ENCODE results near the gene OTOR. TPM values are rescaled to one million over a fixed set of nuclear protein-coding genes. Genes with fewer than 3 reads are reported as not detected.

The OTOR gene
- not detected for total RNA-seq
- long read RNA-seq, result 0 reads

DNA sequence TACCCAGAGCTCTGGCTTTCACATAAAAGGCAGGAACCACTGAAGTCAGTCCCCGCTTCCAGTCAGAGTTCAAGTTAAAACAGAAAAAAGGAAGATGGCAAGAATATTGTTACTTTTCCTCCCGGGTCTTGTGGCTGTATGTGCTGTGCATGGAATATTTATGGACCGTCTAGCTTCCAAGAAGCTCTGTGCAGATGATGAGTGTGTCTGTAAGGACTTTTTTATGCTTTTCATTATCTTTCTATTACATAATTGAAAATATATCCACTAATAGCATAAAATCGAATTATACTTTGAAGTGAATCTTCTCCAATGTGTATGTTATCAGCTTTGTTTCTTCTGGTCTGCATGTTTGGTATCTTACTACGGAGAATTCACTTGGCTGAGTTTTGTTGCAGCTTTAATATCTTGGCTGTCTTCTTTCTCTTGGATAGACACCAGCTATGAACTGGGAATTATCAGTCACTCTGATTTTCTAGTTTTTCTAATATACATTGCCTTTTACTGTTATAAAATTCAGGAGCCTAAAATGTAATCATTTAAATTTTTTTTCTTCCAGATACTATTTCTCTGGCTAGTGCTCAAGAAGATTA lies at the start of gene OTOR:
TSS of gene OTOR (plus strand) at position 51 of the 593 bp plus-strand sequence. CDS start at position 95, 44 bp downstream.
- DNase-seq (no peak), ATAC-seq (no peak)
- intact Hi-C loops (cut with micrococcal nuclease), result no loop called here

DNA sequence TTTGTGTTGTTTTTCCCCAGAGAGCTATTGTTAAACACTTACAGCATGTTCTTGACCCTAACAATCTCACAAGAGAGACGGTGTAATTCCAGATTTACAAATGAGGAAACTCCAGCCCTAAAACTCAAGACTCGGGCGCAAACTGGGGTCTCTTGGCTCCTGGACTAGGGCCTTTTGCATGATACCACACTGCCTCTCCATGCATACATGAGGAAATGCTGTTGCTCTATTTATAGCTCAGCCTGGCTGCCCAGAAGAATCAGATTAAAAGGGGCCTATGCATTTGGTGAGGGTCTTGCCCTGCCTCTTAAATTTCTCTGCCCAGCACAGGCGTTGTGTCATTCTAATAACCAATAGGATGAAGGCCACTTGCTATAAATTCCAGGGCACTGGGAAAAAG lies 48.9 kb upstream of the OTOR start:
- intact Hi-C loops (cut with micrococcal nuclease), result no loop called here
- no peak for ATAC-seq
- DNase-seq, result no peak

DNA sequence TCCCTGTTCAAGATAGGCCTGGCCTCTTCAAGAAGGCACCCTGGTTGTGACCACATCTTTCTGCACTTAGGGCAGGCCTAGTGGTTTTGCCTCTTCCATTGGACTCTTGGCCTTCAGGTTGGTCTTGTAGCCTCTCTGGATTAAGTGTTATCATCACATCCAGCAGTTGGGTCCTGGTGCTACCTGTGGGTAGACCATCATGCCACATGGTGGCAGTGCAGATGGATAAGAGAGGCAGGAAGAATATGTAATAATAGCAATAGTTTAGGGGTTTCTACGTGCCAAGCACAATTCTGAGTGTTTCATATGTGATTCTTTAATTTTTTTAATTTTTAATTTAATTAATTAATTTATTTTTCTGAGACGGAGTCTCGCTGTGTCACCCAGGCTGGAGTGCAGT lies 46.9 kb upstream of the OTOR start:
- ATAC-seq, result no peak
- DNase-seq, result no peak
- intact Hi-C loops (cut with micrococcal nuclease), result no loop called here

GRCh38 chr20:16703570-16703969 lies 44.6 kb upstream of the OTOR start:
- ATAC-seq, result peak; percentile 53
- no peak for DNase-seq
- intact Hi-C loops (cut with micrococcal nuclease), result no loop called here

DNA sequence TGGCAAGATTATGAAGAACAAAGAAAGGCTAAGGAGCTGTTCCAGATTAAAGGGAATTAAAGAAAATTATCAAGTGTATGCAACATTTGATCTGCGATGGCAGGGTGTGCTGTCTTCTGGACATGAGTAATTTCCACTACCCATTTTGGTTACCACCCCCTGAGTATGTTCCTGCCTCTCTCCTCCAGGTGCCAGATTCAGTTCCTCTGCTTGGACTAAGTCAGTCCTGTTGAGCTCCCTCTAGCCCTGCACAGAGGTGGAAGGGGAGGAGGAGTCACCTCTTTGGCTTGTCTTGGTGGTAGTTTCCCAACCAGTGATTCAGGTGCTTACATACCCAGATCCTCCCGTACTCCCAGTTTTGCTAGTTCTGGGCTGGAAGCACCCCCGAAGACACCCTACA lies 40.5 kb upstream of the OTOR start:
- intact Hi-C loops (cut with micrococcal nuclease), result no loop called here
- no peak for ATAC-seq
- no peak for DNase-seq

DNA sequence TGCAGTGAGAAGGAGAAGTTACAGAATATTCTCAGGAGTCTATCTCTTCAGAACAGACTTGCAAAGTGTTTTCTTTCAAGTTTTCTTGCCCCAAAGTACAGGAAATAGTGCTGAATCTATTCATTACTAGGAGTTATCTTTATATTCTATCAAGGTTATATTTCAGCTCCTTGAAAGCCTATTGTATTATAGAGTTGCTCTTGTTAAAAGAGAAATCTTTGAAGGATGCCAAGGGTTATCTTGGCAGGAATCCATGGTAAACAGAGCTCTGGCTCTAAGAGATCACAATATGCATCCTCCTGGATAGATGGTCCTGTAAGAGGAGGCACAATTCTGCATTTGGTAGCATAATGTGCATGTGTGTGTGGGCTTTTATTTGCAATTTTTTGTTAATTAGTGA lies 39.6 kb upstream of the OTOR start:
- DNase-seq (no peak), ATAC-seq (no peak)
- intact Hi-C loops (cut with micrococcal nuclease), result no loop called here

DNA sequence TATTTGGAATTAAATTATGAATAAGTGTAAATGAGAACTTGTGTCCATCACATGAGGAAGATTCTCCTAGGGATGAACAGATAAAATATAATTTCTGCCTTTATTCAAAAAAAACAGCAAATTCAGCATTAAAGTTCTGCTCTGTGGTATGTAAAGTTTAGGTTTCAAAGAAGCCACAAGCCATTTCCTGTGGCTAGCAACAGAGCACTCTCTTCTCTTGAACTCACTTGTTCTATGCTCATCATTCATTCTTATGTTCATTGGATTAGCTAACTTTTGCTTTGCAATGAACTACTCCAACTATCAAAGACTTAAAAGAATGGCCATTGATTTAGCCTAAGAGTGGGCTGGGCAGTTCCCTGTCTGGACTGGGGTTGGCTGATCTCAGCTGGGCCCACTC lies 39.1 kb upstream of the OTOR start:
- ATAC-seq (no peak), DNase-seq (no peak)

GRCh38 chr20:16710781-16711180 lies 37.4 kb upstream of the OTOR start:
- no peak for ATAC-seq
- intact Hi-C loops (cut with micrococcal nuclease), result no loop called here
- no peak for DNase-seq

More for the DNA sequence above, 39.1 kb upstream of the OTOR start:
- intact Hi-C loops (cut with micrococcal nuclease), result no loop called here

- ATAC-seq, result no peak
- DNase-seq, result no peak
- intact Hi-C loops (cut with micrococcal nuclease), result no loop called here
Measured at GRCh38 chr20:16711661-16712258, 36.4 kb upstream of the OTOR start.

DNA sequence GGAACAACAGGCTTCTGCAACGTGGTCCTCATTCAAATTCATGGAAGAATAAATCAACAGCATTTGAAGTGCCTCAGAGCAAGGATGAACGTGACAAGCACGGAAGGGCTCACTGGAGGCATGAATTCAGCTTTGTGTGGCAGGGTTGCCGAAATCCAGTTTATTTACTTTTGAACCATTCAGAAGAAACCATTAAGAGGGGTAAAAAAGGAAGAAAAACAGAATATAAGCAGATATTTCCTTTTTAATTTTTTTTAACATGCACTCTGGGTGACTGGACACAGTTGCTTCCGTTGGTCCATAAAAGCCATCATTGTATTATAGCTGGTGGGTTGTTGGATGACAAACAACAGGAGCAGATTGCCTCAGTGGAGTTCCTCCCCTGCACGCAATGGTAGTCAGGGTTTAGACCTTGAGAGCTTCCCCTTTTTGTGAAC lies 35.6 kb upstream of the OTOR start:
- intact Hi-C loops (cut with micrococcal nuclease), result no loop called here
- DNase-seq (no peak), ATAC-seq (no peak)

DNA sequence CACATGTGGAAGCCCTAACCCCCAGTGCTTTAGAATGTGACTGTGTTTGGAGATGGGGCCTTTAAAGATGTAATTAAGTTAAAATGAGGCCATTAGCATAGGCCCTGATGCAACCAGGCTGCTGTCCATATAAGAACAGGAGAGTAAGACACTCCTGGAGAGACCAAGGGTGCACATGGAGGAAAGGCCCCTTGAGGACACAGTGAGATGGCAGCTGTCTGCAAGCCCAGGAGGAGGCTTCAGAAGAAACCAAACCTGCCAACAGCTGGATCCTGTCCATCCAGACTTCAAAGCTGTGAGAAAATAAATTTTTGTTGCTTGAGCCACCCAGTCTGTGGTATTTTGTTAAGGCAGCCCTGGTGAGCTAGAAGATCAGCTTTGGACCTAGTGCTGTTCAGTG lies 35.1 kb upstream of the OTOR start:
- intact Hi-C loops (cut with micrococcal nuclease), result no loop called here
- no peak for DNase-seq
- no peak for ATAC-seq

DNA sequence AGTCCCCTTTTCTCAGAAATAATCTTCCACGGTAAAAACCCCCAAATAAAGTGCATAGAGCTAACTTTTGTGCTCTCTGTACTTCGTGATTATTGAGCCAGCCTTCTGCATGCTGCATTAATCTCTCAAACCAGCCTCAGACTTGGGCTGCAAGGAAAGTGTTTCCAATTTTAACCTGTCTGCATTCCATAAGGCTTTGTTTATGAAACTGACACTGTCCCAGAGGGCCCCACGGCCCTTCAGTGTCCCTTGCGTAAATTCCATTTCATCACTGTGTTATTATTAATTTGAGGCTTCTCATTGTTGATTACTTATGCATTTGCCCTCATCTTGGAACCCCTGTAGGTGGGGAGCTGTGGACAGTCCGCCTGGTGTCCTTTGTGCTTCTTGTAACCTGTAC lies 33.9 kb upstream of the OTOR start:
- DNase-seq (no peak), ATAC-seq (peak; percentile 80)
- intact Hi-C loops (cut with micrococcal nuclease), result no loop called here

- DNase-seq, result no peak
- ATAC-seq, result no peak
- intact Hi-C loops (cut with micrococcal nuclease), result no loop called here
Measured at GRCh38 chr20:16714751-16715150, 33.4 kb upstream of the OTOR start.

- DNase-seq (no peak), ATAC-seq (no peak)
- intact Hi-C loops (cut with micrococcal nuclease), result no loop called here
Measured at GRCh38 chr20:16719421-16719820, 28.7 kb upstream of the OTOR start.

DNA sequence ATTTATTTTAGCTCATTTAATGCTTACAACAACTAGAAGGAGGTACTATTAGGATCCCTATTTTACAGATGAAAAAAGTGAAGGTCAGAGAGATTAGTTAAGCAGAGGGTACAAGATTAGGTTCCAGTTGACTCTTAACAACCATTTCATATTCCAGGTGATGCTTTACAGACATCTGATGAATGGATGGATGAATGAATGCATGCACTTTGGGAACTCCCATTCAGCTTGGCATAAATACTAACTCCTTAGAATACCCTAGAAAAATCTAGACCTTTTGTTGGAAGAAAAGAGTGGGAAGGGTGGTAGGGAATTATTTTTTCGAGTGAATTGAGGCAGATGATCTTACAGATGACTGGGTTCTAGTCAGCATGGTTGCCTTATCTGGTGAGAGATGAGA lies 19.1 kb upstream of the OTOR start:
- no peak for ATAC-seq
- intact Hi-C loops (cut with micrococcal nuclease), result no loop called here
- no peak for DNase-seq

GRCh38 chr20:16729565-16730460 lies 18.3 kb upstream of the OTOR start, which contains the start of gene SNRPB2:
TSS of gene SNRPB2 (plus strand) at chr20:16730026. CDS start at chr20:16731703, 1,677 bp downstream.
- intact Hi-C loops (cut with micrococcal nuclease), result loop anchor here (10.0 kb wide), 1 partner anchor 155 kb away; the partner anchor contains the start of gene KIF16B
- DNase-seq (peak; percentile 94), ATAC-seq (peak; percentile 100)

DNA sequence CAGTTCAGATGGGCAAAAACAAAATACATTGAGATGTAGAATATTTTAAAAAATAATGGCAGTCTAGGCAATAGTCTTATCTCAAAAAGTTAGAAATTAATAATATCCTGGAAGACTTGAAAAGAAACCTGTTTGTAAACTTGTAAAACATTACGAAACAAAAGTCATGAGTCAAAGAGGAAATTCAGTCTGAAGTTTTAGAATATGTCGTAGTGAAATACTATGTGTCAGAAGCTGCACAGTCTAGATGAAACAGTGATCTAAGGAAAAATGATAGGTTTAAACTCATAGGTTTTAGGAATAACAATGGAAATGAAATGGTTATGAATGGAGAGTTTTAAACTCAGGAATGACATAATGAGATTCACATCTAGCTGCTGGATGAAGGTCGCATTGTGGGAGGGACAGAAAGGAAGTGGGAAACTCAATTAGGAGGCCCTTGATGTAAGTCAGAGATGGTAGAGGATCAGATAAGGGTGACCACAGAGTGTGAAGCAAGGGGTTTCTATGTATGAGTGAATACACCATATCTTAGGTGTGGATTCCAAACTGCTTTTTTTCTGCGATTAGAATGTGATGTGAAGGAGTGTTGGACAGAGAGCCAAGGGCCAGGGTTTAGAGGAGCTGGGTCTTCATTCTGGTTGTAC lies 15.5 kb upstream of the OTOR start:
- intact Hi-C loops (cut with micrococcal nuclease), result loop anchor here (10.0 kb wide), 1 partner anchor 158 kb away; the partner anchor contains the start of gene KIF16B
- no peak for DNase-seq
- no peak for ATAC-seq

GRCh38 chr20:16740365-16741072 lies 7.6 kb upstream of the OTOR start:
- no peak for ATAC-seq
- intact Hi-C loops (cut with micrococcal nuclease), result no loop called here
- no peak for DNase-seq

DNA sequence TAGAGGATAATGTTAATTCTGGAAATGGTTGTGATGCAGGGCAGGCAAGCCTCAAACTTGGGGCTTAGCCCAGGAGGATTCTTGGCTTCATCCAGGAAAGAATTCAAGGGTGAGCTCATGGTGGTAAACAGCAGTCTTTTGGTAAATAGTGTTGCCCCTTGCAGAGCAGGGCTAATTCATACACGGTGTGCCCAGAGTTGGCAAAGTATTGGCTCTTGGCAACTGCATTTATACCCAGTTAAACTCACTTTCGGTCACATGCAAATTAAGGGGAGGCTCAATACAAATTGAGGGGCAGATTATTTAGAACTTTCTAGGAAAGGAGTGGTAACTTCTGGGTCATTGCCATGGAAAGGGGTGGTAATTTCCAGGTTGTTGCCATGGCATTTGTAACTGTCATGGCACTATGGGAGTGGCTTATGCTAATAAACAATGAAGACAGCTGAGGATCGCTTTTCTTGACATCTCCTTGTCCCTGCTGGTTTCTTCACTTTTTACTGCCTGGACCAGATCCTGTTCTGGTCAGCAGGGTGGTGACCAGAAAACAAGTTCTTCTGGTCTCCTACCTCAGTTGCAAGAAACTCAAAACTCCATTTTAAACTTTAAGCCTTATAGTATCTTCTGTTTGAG lies 3.9 kb upstream of the OTOR start:
- DNase-seq, result no peak
- no peak for ATAC-seq

More for the DNA sequence above, 3.9 kb upstream of the OTOR start:
- intact Hi-C loops (cut with micrococcal nuclease), result no loop called here
